ENCODE measurements around the gene CD82.
A peak's percentile ranks its signal among the peaks of the same experiment; 100 is the strongest.

CD82 gene

GRCh38 chr11:44565211-44565952 is at the start of gene CD82:
Gene CD82, plus strand, starts transcription at chr11:44565663. Its CDS starts 29,000 bp downstream, at chr11:44594663.
- Mint-ChIP-seq H3K4me1 (peaks cover 39% of the 10 kb centered on the region), H3K27ac (no peak within 1 kb of the TSS), H3K4me3 (peak within 1 kb of the TSS; percentile 66), H3K36me3 (ENCODE audit: low read depth) (no peaks in the 10 kb centered on the region), H3K27me3 (ENCODE audit: low read depth, poor library complexity) (peaks cover 37% of the 10 kb centered on the region), H3K9me3 (no peaks in the 10 kb centered on the region)
- TF ChIP-seq, protein P1, sequence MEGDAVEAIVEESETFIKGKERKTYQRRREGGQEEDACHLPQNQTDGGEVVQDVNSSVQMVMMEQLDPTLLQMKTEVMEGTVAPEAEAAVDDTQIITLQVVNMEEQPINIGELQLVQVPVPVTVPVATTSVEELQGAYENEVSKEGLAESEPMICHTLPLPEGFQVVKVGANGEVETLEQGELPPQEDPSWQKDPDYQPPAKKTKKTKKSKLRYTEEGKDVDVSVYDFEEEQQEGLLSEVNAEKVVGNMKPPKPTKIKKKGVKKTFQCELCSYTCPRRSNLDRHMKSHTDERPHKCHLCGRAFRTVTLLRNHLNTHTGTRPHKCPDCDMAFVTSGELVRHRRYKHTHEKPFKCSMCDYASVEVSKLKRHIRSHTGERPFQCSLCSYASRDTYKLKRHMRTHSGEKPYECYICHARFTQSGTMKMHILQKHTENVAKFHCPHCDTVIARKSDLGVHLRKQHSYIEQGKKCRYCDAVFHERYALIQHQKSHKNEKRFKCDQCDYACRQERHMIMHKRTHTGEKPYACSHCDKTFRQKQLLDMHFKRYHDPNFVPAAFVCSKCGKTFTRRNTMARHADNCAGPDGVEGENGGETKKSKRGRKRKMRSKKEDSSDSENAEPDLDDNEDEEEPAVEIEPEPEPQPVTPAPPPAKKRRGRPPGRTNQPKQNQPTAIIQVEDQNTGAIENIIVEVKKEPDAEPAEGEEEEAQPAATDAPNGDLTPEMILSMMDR (IDR thresholded peaks at IDR 0.05): peak; percentile 26
- peak; percentile 100 for DNase-seq

- TF ChIP-seq, protein P1 (IDR thresholded peaks at IDR 0.05): no peak
- H3K9me3 Mint-ChIP-seq: no peaks in the 10 kb centered on the region
- peaks cover 68% of the 10 kb centered on the region for H3K4me1 Mint-ChIP-seq
- no peaks in the 10 kb centered on the region for H3K36me3 Mint-ChIP-seq (ENCODE audit: low read depth)
- DNase-seq: no peak
- H3K27me3 Mint-ChIP-seq (ENCODE audit: low read depth, poor library complexity): peaks cover 34% of the 10 kb centered on the region
- H3K4me3 Mint-ChIP-seq: peak overlapping the region; percentile 41
- no peak overlapping the region for H3K27ac Mint-ChIP-seq
Measured at GRCh38 chr11:44516688-44517507, 48.6 kb upstream of the CD82 start.

GRCh38 chr11:44517541-44517940 is 47.9 kb upstream of the CD82 start:
- H3K4me3 Mint-ChIP-seq: peak overlapping the region; percentile 41
- TF ChIP-seq, protein P1 (IDR thresholded peaks at IDR 0.05): no peak

DNA sequence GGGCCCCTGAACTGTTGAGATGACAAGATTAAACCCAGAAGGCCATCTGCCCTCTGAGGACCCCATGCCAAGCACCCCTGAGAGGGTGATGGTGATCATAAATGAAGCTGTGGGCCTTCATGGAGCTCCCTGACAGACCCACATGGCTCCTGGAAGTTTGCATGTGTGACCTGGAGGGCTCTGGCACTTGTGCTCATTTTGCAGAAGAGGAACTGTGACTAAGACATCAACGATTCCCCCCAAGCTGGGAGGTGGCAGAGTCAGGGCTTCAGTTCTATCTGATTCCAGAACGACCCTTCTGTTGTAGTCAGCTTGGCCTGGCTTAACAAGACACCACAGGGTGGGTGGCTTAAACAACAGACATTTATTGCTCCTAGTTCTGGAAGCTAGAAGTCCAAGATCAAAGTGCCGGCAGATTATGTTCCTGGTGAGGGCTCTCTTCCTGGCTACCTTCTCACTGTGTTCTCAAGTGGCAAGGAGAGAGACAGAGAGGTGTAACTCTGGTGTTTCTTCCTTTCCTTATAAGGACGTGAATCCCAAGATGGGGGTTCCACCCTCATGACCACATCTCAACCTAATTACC is 46.4 kb upstream of the CD82 start:
- H3K4me3 Mint-ChIP-seq: peak overlapping the region; percentile 25
- H3K4me1 Mint-ChIP-seq: peaks cover 75% of the 10 kb centered on the region
- no peaks in the 10 kb centered on the region for H3K36me3 Mint-ChIP-seq (ENCODE audit: low read depth)
- peaks cover 27% of the 10 kb centered on the region for H3K27me3 Mint-ChIP-seq (ENCODE audit: low read depth, poor library complexity)
- H3K27ac Mint-ChIP-seq: peak overlapping the region; percentile 86
- DNase-seq: no peak
- H3K9me3 Mint-ChIP-seq: no peaks in the 10 kb centered on the region
- TF ChIP-seq, protein P1 (IDR thresholded peaks at IDR 0.05): no peak

More at GRCh38 chr11:44517541-44517940, 47.9 kb upstream of the CD82 start:
- no peaks in the 10 kb centered on the region for H3K9me3 Mint-ChIP-seq
- peaks cover 29% of the 10 kb centered on the region for H3K27me3 Mint-ChIP-seq (ENCODE audit: low read depth, poor library complexity)
- no peak overlapping the region for H3K27ac Mint-ChIP-seq
- DNase-seq: no peak
- peaks cover 72% of the 10 kb centered on the region for H3K4me1 Mint-ChIP-seq
- H3K36me3 Mint-ChIP-seq (ENCODE audit: low read depth): no peaks in the 10 kb centered on the region

GRCh38 chr11:44519989-44520737 is 45.3 kb upstream of the CD82 start:
- Mint-ChIP-seq H3K36me3 (ENCODE audit: low read depth) (no peaks in the 10 kb centered on the region), H3K27me3 (ENCODE audit: low read depth, poor library complexity) (peaks cover 24% of the 10 kb centered on the region), H3K27ac (peak overlapping the region; percentile 86), H3K9me3 (no peaks in the 10 kb centered on the region), H3K4me3 (no peak overlapping the region), H3K4me1 (peaks cover 86% of the 10 kb centered on the region)
- DNase-seq: peak; percentile 90
- TF ChIP-seq, protein P1 (IDR thresholded peaks at IDR 0.05): no peak

Measured in nephron progenitor cell (in vitro differentiated cells).